Gastroesophageal sphincter (tissue), 3 donors: ENCODE measurements around the gene PDLIM5.

Experiments
- EP300 ChIP-seq: sonication (generic); formaldehyde crosslinking; IDR thresholded peaks from one replicate; pipeline ENCODE4 v1.6.1; 2017; ENCODE audit warnings: antibody characterized with exemption, mild to moderate bottlenecking
- POLR2A ChIP-seq, 2 donors: fragments of 450-650 bp; IDR thresholded peaks; one replicate each; pipeline ENCODE4 v1.6.1; 2017; ENCODE audit warnings: antibody characterized with exemption in 2 of 2, mild to moderate bottlenecking in 2 of 2, moderate library complexity in 1 of 2
- TF ChIP-seq, protein P1 (sequence below), 4 experiments: fragments of 200-600 bp in 2 of 4; fragments of 450-650 bp in 2 of 4; sonication (generic) in 1 of 4; IDR thresholded peaks; one replicate each; pipeline ENCODE4 v1.5.1; 2017 to 2019; ENCODE audit warnings: antibody characterized with exemption in 4 of 4, mild to moderate bottlenecking in 2 of 4, moderate library complexity in 2 of 4

DNA sequence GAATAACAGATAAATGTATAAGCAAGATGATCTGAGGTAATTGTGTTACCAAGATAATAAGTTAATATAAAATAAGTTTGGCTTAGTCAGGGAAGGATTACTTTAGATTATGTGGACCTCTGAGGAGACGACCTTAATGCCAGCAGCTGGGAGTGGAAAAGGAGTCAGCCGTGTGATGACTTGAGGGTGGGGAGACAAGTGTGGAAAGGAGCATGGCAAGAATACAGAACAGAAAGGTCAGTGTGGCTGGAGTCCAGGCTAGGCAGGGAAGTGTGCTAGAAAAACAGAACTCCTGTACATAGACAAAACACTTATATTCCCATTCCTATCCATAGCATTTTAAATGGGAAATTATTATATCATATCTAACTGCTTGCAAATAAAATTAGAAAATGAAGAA lies 138.8 kb downstream of the PDLIM5 start:
- TF ChIP-seq POLR2A (IDR thresholded peaks at IDR 0.05) (no peak), EP300 (no peak)
- TF ChIP-seq, protein P1, sequence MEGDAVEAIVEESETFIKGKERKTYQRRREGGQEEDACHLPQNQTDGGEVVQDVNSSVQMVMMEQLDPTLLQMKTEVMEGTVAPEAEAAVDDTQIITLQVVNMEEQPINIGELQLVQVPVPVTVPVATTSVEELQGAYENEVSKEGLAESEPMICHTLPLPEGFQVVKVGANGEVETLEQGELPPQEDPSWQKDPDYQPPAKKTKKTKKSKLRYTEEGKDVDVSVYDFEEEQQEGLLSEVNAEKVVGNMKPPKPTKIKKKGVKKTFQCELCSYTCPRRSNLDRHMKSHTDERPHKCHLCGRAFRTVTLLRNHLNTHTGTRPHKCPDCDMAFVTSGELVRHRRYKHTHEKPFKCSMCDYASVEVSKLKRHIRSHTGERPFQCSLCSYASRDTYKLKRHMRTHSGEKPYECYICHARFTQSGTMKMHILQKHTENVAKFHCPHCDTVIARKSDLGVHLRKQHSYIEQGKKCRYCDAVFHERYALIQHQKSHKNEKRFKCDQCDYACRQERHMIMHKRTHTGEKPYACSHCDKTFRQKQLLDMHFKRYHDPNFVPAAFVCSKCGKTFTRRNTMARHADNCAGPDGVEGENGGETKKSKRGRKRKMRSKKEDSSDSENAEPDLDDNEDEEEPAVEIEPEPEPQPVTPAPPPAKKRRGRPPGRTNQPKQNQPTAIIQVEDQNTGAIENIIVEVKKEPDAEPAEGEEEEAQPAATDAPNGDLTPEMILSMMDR (IDR thresholded peaks at IDR 0.05) = no peak
